B cell (primary cell): ENCODE results near the gene SHH. TPM values are rescaled to one million over a fixed set of nuclear protein-coding genes. Genes with fewer than 3 reads are reported as not detected.

ENCODE experiments used
- ATAC-seq: fragments of 200-7000 bp; cut with Tn5 transposase; one replicate; pipeline ENCODE4 v1.10.0; 2021; ENCODE audit warnings: low read depth, mild to moderate bottlenecking, moderate number of reproducible peaks, moderate library complexity
- CTCF ChIA-PET: fragments of 350-600 bp; sonication (Branson Sonifier 250); formaldehyde crosslinking; loops from one replicate; lab custom pipeline; 2021; ENCODE audit warnings: antibody characterized with exemption, inconsistent platforms; lab: Charles Lee
- POLR2A ChIA-PET: fragments of 350-600 bp; sonication (Branson Sonifier 250); formaldehyde crosslinking; loops from one replicate; lab custom pipeline; 2021; ENCODE audit warnings: antibody characterized with exemption; lab: Charles Lee
- DNase-seq: peaks from one replicate; pipeline ENCODE4 v3.0.0; 2013
- H2AFZ ChIP-seq: 2 replicates; pipeline ENCODE4 v1.6.1; 2012; ENCODE audit warnings: mild to moderate bottlenecking, low read depth, low read length; ENCODE audit not compliant: insufficient read depth, poor library complexity, severe bottlenecking
- H3K27ac ChIP-seq, 2 donors: 1 replicate in 1 of 2; 2 replicates in 1 of 2; pipeline ENCODE4 v1.5.1; 2012 to 2013; ENCODE audit warnings: low read length in 2 of 2, mild to moderate bottlenecking in 2 of 2, moderate library complexity in 1 of 2
- H3K27me3 ChIP-seq, 4 experiments: fragments of 200-600 bp in 1 of 4; sonication (generic) in 1 of 4; replicated peaks in 1 of 4; 1 replicate in 2 of 4; 2 replicates in 2 of 4; pipeline versions ENCODE4 v1.6.1 to v1.7.0; 2013 to 2016; ENCODE audit warnings: low read length in 3 of 4, mild to moderate bottlenecking in 2 of 4, mixed read lengths in 1 of 4, moderate library complexity in 1 of 4; ENCODE audit not compliant: insufficient read depth in 4 of 4, control insufficient read depth in 3 of 4; ENCODE audit errors: control extremely low read depth in 1 of 4
- H3K36me3 ChIP-seq, 2 experiments: replicated peaks in 1 of 2; 1 replicate in 1 of 2; 2 replicates in 1 of 2; pipeline versions ENCODE4 v1.6.1 to v1.7.1; 2013; ENCODE audit warnings: low read length in 1 of 2; ENCODE audit not compliant: insufficient read depth in 2 of 2, control insufficient read depth in 1 of 2; ENCODE audit errors: control extremely low read depth in 1 of 2, extremely low read depth in 1 of 2
- H3K4me1 ChIP-seq, 2 donors: fragments of 200-600 bp in 1 of 2; sonication (generic) in 1 of 2; 1 replicate in 1 of 2; 2 replicates in 1 of 2; pipeline versions ENCODE4 v1.5.1 to v1.6.1; 2013 to 2017; ENCODE audit warnings: low read length in 2 of 2; ENCODE audit not compliant: control insufficient read depth in 2 of 2, insufficient read depth in 2 of 2
- H3K4me2 ChIP-seq: replicated peaks from 2 replicates; pipeline ENCODE3; 2012; ENCODE audit warnings: mild to moderate bottlenecking, low read depth, low read length; ENCODE audit not compliant: poor library complexity, severe bottlenecking
- H3K4me3 ChIP-seq, 5 experiments: fragments of 200-600 bp in 1 of 5; sonication (generic) in 1 of 5; 1 replicate in 3 of 5; 2 replicates in 2 of 5; pipeline versions ENCODE4 v1.5.1 to v1.7.0; 2011 to 2016; ENCODE audit warnings: low read length in 4 of 5, mild to moderate bottlenecking in 4 of 5, low read depth in 2 of 5, control low read depth in 1 of 5, moderate library complexity in 1 of 5; ENCODE audit not compliant: insufficient read depth in 1 of 5; ENCODE audit errors: control extremely low read depth in 1 of 5, extremely low read depth in 1 of 5
- H3K79me2 ChIP-seq: fragments of 200-600 bp; sonication (generic); one replicate; pipeline ENCODE4 v1.6.0; 2016; ENCODE audit warnings: low read length; ENCODE audit not compliant: control insufficient read depth, insufficient read depth
- H3K9ac ChIP-seq: fragments of 200-600 bp; sonication (generic); 2 replicates; pipeline ENCODE4 v1.6.1; 2017; ENCODE audit warnings: mild to moderate bottlenecking, low read length, moderate library complexity
- H3K9me3 ChIP-seq, 3 donors: one replicate each; pipeline versions ENCODE4 v1.6.1 to v1.7.1; 2013; ENCODE audit warnings: low read length in 2 of 3; ENCODE audit not compliant: control insufficient read depth in 2 of 3, insufficient read depth in 1 of 3; ENCODE audit errors: control extremely low read depth in 1 of 3
- H4K20me1 ChIP-seq: 2 replicates; pipeline ENCODE4 v1.6.0; 2012; ENCODE audit warnings: mild to moderate bottlenecking, low read length; ENCODE audit not compliant: insufficient read depth, control insufficient read depth, poor library complexity, severe bottlenecking
- H3K27ac Mint-ChIP-seq: one replicate; pipeline ENCODE4 v1.8.0; 2021; ENCODE audit warnings: mixed read lengths
- H3K27me3 Mint-ChIP-seq: one replicate; pipeline ENCODE4 v1.8.0; 2021; ENCODE audit warnings: mixed read lengths
- H3K4me1 Mint-ChIP-seq: one replicate; pipeline ENCODE4 v1.8.0; 2021; ENCODE audit warnings: mixed read lengths
- H3K4me3 Mint-ChIP-seq: one replicate; pipeline ENCODE4 v1.8.0; 2021; ENCODE audit warnings: mixed read lengths
- H3K9me3 Mint-ChIP-seq: one replicate; pipeline ENCODE4 v1.8.0; 2022; ENCODE audit warnings: mixed read lengths; ENCODE audit not compliant: insufficient read depth
- EZH2 ChIP-seq: IDR thresholded peaks from 2 replicates; pipeline ENCODE4 v1.6.1; 2012; ENCODE audit warnings: borderline replicate concordance, low read depth, mild to moderate bottlenecking, moderate library complexity, low read length; ENCODE audit not compliant: insufficient read depth, poor library complexity, severe bottlenecking
- WGBS: methylation state at CpG from one replicate; pipeline ENCODE4 v1.1.5; 2013; ENCODE audit warnings: missing lambda C conversion rate; ENCODE audit not compliant: insufficient coverage; 5-methylcytosine and 5-hydroxymethylcytosine counted together
- intact Hi-C: fragments of 100-400 bp; cut with micrococcal nuclease; formaldehyde crosslinking; loops from one replicate; pipeline ENCODE4 v1.10.0; 2022
- polyA plus RNA-seq: library from polyadenylated mRNA; depleted of rRNA; stranded (reverse); fragments of >200 nt; gene quantifications from 2 replicates; pipeline ENCODE4 v1.2.3, GENCODE V29; 2012
- total RNA-seq, 2 donors: library from RNA; stranded (reverse); fragments of 120-200 nt in 1 of 2; gene quantifications; 1 replicate in 1 of 2; 2 replicates in 1 of 2; pipeline versions ENCODE4 v1.2.3 to v1.2.4, GENCODE V29; 2013 to 2022
- TF ChIP-seq, protein P1 (sequence below): fragments of 200-600 bp; IDR thresholded peaks from one replicate; pipeline ENCODE4 v1.8.0; 2022; ENCODE audit warnings: antibody characterized with exemption, mild to moderate bottlenecking

SHH gene
- total and polyA plus RNA-seq, 2 donors (not counting 1 experiment from before 2014, with no cell fraction given): not detected

DNA sequence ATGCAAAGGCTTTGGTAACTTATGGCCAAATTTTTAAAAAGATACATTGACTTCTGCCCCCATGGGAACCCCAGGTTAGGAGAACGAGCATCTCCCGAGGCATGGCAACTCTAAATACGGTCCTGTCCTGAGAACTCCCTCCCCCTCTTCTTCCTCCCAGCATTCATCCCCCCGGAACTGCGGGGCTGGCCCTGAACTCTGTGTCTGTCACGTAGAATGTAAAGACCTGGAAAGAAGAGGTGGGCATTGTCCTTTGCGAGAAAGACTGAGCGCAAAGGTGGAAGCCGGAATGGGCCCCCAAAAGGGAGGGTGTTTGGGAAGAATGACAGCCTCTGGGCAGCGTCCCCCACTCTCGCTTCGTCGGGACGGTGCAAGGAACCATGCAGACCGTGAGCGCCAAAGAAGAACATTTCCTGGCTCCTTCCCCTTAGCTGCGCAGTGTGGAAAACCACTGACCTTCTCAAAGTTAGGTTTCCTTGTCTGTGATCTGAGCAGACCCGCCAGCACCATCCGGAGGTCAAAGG, 21.0 kb downstream of the SHH start:
- ChIA-PET CTCF (no interaction called here), POLR2A (no interaction called here)
- H3K9me3 Mint-ChIP-seq: no peaks in the 10 kb centered on the region
- TF ChIP-seq EZH2: no peak
- TF ChIP-seq, protein P1, sequence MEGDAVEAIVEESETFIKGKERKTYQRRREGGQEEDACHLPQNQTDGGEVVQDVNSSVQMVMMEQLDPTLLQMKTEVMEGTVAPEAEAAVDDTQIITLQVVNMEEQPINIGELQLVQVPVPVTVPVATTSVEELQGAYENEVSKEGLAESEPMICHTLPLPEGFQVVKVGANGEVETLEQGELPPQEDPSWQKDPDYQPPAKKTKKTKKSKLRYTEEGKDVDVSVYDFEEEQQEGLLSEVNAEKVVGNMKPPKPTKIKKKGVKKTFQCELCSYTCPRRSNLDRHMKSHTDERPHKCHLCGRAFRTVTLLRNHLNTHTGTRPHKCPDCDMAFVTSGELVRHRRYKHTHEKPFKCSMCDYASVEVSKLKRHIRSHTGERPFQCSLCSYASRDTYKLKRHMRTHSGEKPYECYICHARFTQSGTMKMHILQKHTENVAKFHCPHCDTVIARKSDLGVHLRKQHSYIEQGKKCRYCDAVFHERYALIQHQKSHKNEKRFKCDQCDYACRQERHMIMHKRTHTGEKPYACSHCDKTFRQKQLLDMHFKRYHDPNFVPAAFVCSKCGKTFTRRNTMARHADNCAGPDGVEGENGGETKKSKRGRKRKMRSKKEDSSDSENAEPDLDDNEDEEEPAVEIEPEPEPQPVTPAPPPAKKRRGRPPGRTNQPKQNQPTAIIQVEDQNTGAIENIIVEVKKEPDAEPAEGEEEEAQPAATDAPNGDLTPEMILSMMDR: no peak
- no peaks in the 10 kb centered on the region for H4K20me1 ChIP-seq
- no peaks in the 10 kb centered on the region for H3K9me3 ChIP-seq
- H2AFZ ChIP-seq: no peak overlapping the region
- peaks cover 0 to 17% (median 5%) of the 10 kb centered on the region in 4 experiments for H3K27me3 ChIP-seq
- peaks cover 6 to 13% of the 10 kb centered on the region in 2 donors for H3K4me1 ChIP-seq
- no peaks in the 10 kb centered on the region for H3K79me2 ChIP-seq
- peaks cover 14% of the 10 kb centered on the region for H3K27me3 Mint-ChIP-seq
- no peak overlapping the region for H3K27ac ChIP-seq
- peaks cover 7% of the 10 kb centered on the region for H3K4me1 Mint-ChIP-seq
- ATAC-seq (no peak), DNase-seq (no peak)
- H3K4me2 ChIP-seq: no peak overlapping the region
- no peak overlapping the region for H3K4me3 ChIP-seq
- no peak overlapping the region for H3K27ac Mint-ChIP-seq
- WGBS: 79% methylated on average over 18 of the region's 19 CpGs
- intact Hi-C loops: no loop called here
- H3K4me3 Mint-ChIP-seq: no peak overlapping the region
- H3K36me3 ChIP-seq: no peaks in the 10 kb centered on the region
- H3K9ac ChIP-seq: no peak overlapping the region

DNA sequence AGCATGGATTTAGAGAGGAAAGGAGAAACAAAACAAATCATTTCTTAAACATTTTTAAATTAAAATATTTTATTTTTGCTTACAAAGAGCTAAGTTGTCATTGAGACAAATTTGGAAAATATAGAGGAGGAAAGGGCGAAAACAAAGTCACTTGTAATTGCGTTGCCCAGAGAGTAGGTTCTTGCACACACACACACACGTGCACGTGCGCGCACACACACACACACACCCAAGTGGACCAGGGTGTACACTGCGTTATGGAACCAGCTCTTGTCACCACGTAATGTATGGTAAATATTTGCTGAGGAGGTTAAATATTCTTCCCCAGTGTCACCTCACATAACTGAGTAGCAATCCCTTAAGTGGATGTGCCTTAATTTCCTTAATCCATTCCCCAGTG, 21.6 kb downstream of the SHH start:
- no peak overlapping the region for H3K27ac Mint-ChIP-seq
- Histone ChIP-seq H3K27me3 (peaks cover 0 to 12% (median 3%) of the 10 kb centered on the region in 4 experiments), H3K4me3 (no peak overlapping the region), H3K9me3 (no peaks in the 10 kb centered on the region), H3K79me2 (no peaks in the 10 kb centered on the region), H3K27ac (no peak overlapping the region), H3K4me2 (no peak overlapping the region), H4K20me1 (no peaks in the 10 kb centered on the region), H2AFZ (no peak overlapping the region), H3K36me3 (no peaks in the 10 kb centered on the region), H3K4me1 (peaks cover 6 to 11% of the 10 kb centered on the region in 2 donors), H3K9ac (no peak overlapping the region)
- no peak for TF ChIP-seq EZH2
- TF ChIP-seq, protein P1: no peak
- DNase-seq (no peak), ATAC-seq (no peak)
- WGBS: no CpG with 5 or more reads among the region's 8 CpGs
- intact Hi-C loops: no loop called here
- H3K27me3 Mint-ChIP-seq: peaks cover 15% of the 10 kb centered on the region
- POLR2A ChIA-PET: no interaction called here
- H3K9me3 Mint-ChIP-seq: no peaks in the 10 kb centered on the region
- H3K4me1 Mint-ChIP-seq: peaks cover 10% of the 10 kb centered on the region
- H3K4me3 Mint-ChIP-seq: no peak overlapping the region
- CTCF ChIA-PET: interaction anchor here (1.0 kb wide), 1 partner anchor 192 kb away, joined by 3 read pairs; no protein-coding TSS in a partner anchor
